ENCODE data around the gene NDUFB11. TPM values are rescaled to one million over a fixed set of nuclear protein-coding genes. Genes with fewer than 3 reads are reported as not detected.
A peak's percentile ranks its signal among the peaks of the same experiment; 100 is the strongest.

NDUFB11 gene
- total RNA-seq: 10 to 100 TPM; 58.3 to 87.5 (median 76.3) TPM

DNA sequence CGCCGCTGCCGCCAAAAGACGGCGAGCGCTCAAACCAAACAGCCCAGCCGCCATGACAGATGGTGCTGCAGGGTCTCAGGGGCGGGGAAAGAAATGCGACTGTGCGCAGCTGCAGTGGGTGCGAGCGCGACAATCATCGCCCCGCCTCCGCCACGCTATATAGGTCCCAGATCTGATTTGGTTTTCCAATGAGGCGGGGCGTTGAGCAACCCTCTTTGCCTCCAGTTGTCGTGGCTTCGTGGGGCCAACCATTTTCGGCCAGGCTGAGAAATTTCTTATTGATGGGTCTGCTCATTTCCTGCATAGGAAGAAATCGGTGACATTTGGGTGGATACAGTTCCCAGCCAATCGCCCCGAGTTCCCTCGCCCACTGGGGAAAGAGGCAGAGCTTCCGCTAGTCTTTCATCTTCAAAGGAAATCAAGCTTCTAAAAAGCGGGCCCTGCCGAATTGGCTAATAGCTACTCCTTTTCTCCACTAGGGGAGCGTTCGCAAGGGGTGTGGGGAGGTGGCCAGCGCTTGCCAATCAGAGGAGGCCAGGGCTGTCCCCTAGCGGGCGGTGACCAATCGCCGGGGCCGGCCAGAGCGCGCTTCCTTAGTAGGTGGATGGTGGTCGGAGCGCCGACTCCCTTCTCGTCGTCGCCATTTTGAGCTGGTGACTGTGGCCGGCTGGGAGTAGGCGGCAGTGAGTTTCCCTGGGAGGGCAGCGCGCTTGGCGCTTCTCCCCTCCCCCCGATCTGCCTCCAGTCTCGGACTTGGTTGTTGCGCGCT is at the start of gene NDUFB11, which contains the start of gene RBM10:
TSS of gene NDUFB11 (minus strand) at position 77 of the 769 bp plus-strand sequence. CDS start at position 54, 23 bp downstream.
TSS of gene RBM10 (plus strand) at position 596 of the 769 bp plus-strand sequence. CDS start 2,261 bp downstream, outside the sequence.
- DNase-seq (ENCODE audit: extremely low spot score): peak; percentile 95
- Histone ChIP-seq H3K36me3 (peaks cover 0 to 21% (median 15%) of the 10 kb centered on the region in 4 donors), H3K27me3 (no peaks in the 10 kb centered on the region), H3K9me3 (no peaks in the 10 kb centered on the region), H3K4me1 (peaks cover 4 to 39% (median 32%) of the 10 kb centered on the region in 4 donors), H3K27ac (replicated peaks in 1 of 4) (peak within 1 kb of the TSS; percentile 88 to 94 (median 94)), H3K4me3 (peak within 1 kb of the TSS; percentile 67 to 83 (median 72))
- TF ChIP-seq POLR2A (IDR thresholded peaks at IDR 0.05; ENCODE audit: low read depth): peak; percentile 65
- TF ChIP-seq, protein P1, sequence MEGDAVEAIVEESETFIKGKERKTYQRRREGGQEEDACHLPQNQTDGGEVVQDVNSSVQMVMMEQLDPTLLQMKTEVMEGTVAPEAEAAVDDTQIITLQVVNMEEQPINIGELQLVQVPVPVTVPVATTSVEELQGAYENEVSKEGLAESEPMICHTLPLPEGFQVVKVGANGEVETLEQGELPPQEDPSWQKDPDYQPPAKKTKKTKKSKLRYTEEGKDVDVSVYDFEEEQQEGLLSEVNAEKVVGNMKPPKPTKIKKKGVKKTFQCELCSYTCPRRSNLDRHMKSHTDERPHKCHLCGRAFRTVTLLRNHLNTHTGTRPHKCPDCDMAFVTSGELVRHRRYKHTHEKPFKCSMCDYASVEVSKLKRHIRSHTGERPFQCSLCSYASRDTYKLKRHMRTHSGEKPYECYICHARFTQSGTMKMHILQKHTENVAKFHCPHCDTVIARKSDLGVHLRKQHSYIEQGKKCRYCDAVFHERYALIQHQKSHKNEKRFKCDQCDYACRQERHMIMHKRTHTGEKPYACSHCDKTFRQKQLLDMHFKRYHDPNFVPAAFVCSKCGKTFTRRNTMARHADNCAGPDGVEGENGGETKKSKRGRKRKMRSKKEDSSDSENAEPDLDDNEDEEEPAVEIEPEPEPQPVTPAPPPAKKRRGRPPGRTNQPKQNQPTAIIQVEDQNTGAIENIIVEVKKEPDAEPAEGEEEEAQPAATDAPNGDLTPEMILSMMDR (IDR thresholded peaks at IDR 0.05): peak; percentile 42 to 72 (median 61)
- no peak for TF ChIP-seq EP300 (IDR thresholded peaks at IDR 0.05)
- TF ChIP-seq POLR2AphosphoS5 (IDR thresholded peaks at IDR 0.05): peak; percentile 78 to 91
- WGBS: 40% methylated on average over 35 of the region's 54 CpGs
- intact Hi-C loops (cut with DNase I): no loop called here

DNA sequence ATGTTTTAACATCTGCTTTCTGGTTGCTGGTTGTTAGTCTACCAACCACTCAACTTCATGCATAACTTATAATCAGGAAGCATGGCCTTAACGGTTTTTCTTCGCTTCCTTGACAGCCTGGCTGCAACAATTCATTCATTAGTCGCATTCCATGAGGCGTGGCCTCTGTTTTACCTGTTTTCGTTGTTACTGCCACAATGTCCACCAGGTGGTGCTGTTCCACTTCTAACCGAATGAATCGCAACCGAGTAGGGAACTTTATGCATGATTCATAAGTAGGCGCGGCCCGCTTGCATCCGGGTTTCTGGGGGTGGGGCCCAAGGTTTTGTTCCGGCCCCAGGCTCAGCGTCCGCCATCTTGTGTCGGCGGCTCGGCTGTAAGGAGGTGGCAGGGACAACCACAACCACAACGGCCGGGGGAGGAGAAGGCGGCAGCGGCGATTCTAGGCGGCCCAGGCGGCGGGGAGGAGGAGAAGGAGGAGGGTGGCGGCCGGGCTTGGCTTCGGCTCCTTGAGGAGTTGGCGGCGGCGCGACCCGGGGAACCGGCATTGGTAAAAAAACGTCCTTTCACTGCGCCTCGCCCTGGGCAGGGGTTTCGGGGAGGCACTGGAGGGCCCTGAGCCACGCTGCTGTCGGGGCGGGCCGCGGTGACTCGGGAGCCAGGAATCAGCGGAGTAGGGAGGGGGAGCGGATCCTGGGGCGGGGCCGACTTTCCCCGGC is 49.1 kb upstream of the NDUFB11 start, which contains the start of gene UBA1:
TSS of gene UBA1 (plus strand) at position 355 of the 719 bp plus-strand sequence. CDS start 4,974 bp downstream, outside the sequence.
- Histone ChIP-seq H3K27ac (replicated peaks in 1 of 4) (peak within 1 kb of the TSS; percentile 92 to 97 (median 96)), H3K4me1 (peaks cover 50 to 71% (median 57%) of the 10 kb centered on the region in 4 donors), H3K4me3 (peak within 1 kb of the TSS; percentile 72 to 95 (median 80)), H3K27me3 (no peaks in the 10 kb centered on the region), H3K36me3 (peaks cover 0 to 9% (median 3%) of the 10 kb centered on the region in 4 donors), H3K9me3 (no peaks in the 10 kb centered on the region)
- under 1% methylated on average over 25 of the region's 50 CpGs for WGBS
- intact Hi-C loops (cut with DNase I): loop anchor here (2.0 to 10.0 kb wide), 3 partner anchors 191 to 831 kb away; no protein-coding TSS in a partner anchor
- peak; percentile 97 for DNase-seq (ENCODE audit: extremely low spot score)
- TF ChIP-seq EP300 (IDR thresholded peaks at IDR 0.05) (no peak), POLR2AphosphoS5 (IDR thresholded peaks at IDR 0.05) (peak; percentile 87 to 91), POLR2A (IDR thresholded peaks at IDR 0.05; ENCODE audit: low read depth) (peak; percentile 45)
- TF ChIP-seq, protein P1 (IDR thresholded peaks at IDR 0.05): peak; percentile 59 to 95 (median 93)

DNA sequence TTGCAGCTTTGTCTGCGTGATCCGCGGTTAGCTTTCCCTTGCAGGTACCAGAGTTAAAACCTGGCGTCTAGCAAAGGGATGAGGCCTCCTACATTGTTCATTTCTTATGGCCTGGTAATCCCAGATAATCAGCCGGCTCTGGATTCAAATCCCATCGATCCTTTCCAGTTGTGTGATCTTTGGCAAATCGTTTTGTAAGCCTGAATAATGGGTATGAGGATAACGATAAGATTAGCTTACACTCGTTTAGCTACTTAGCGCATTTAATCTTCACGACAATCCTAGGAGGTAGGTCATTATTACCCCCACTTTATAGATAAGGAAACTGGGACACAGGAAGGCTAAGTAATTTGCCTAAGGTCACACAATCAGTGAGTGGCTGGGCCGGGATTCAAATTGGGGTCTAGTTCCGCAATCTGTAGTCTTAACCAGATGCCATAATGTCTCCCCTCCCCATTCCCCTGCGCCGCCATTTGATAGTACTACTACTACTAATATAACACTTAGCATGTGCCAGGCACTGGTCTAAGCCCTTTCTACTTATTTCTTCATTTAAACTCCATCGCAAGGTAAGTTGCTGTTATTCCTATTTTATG is 47.4 kb upstream of the NDUFB11 start:
- H3K27me3 ChIP-seq: no peaks in the 10 kb centered on the region
- peaks cover 35 to 54% (median 39%) of the 10 kb centered on the region in 4 donors for H3K4me1 ChIP-seq
- H3K4me3 ChIP-seq: peak overlapping the region; percentile 54 to 67 (median 58)
- DNase-seq (ENCODE audit: extremely low spot score): no peak
- intact Hi-C loops (cut with DNase I): loop anchor here (2.0 to 10.0 kb wide), 3 partner anchors 193 to 833 kb away; no protein-coding TSS in a partner anchor
- WGBS: 72% methylated on average over 16 of the region's 16 CpGs
- H3K9me3 ChIP-seq: no peaks in the 10 kb centered on the region
- peaks cover 0 to 4% (median 2%) of the 10 kb centered on the region in 4 donors for H3K36me3 ChIP-seq
- H3K27ac ChIP-seq (replicated peaks in 1 of 4): no peak overlapping the region
- TF ChIP-seq EP300 (IDR thresholded peaks at IDR 0.05) (no peak), POLR2AphosphoS5 (IDR thresholded peaks at IDR 0.05) (no peak), POLR2A (IDR thresholded peaks at IDR 0.05; ENCODE audit: low read depth) (no peak)
- TF ChIP-seq, protein P1 (IDR thresholded peaks at IDR 0.05): no peak

DNA sequence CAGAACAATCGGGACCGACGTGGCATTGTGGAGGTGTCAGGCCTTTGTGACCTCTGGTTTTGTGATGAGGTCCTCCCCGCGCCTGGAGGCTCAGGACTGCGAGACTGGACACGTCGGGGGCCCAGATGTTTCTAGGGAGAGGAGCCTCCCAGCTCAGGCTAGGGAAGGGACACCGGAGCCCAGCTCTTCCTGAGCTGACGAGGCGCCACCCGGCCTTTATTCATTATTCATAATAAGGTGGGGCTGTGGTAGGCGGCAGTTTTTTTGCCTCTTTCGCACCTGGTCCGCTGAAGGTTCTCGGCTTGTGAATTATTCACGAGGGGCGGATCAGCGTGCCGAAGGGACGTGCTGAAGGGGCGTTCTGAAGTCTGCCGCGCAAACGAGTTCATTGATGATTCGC is 46.8 kb upstream of the NDUFB11 start:
- Histone ChIP-seq H3K4me3 (peak overlapping the region; percentile 54 to 67 (median 58)), H3K36me3 (peaks cover 0 to 10% (median 7%) of the 10 kb centered on the region in 4 donors), H3K9me3 (no peaks in the 10 kb centered on the region), H3K27me3 (no peaks in the 10 kb centered on the region), H3K27ac (replicated peaks in 1 of 4) (peak overlapping the region; percentile 50 to 68 (median 62)), H3K4me1 (peaks cover 29 to 48% (median 34%) of the 10 kb centered on the region in 4 donors)
- WGBS: 47% methylated on average over 21 of the region's 26 CpGs
- intact Hi-C loops (cut with DNase I): loop anchor here (10.0 kb wide), 1 partner anchor 833 kb away; no protein-coding TSS in a partner anchor
- DNase-seq (ENCODE audit: extremely low spot score): no peak
- TF ChIP-seq POLR2A (IDR thresholded peaks at IDR 0.05; ENCODE audit: low read depth) (no peak), POLR2AphosphoS5 (IDR thresholded peaks at IDR 0.05) (no peak), EP300 (IDR thresholded peaks at IDR 0.05) (no peak)
- TF ChIP-seq, protein P1 (IDR thresholded peaks at IDR 0.05): no peak
